Heart left ventricle (tissue), 13 donors: ENCODE results near the gene CAMKMT.

Experiments used
- CTCF ChIP-seq, 12 donors: fragments of 200-600 bp; sonication (generic) in 4 of 12; IDR thresholded peaks; one replicate each; pipeline versions ENCODE4 v1.5.0 to v1.8.0; 2018 to 2022; ENCODE audit warnings: antibody characterized with exemption in 12 of 12, mild to moderate bottlenecking in 5 of 12
- POLR2A ChIP-seq, 2 donors: fragments of 450-650 bp; IDR thresholded peaks; one replicate each; pipeline ENCODE4 v1.6.1; 2017; ENCODE audit warnings: antibody characterized with exemption in 2 of 2, mild to moderate bottlenecking in 2 of 2, moderate library complexity in 2 of 2
- donor health status: ischemic (EF 13 %, LVEDD 7.1; RV severe dilation, severe dysfunction).
- donor health status: DM: no; HTN: yes; CAD: no.
- donor health status: DM: no; HTN: no; CAD: no.
- donor health status: ischemic (EF 25% LVEDD 6.9; RV normal size, moderate dysfunction).
- donor health status: ischemic (EF 25% LVEDD 5.7; RV mildly dilated, moderate dysfunction).
- donor health status: ischemic (EF 35%, LVEDD 5.7; RV mildly dilated, moderate dysfunction).
- donor health status: nonischemic (EF 11% LVEDD 7.7; RV severe dilation, severe dysfunction).
- donor health status: DM: yes; HTN: yes; CAD: no.
- donor health status: PGD.
- donor health status: ischemic (EF 29% LVEDD 5.4; RV normal size, mild dysfunction).
- donor health status: nonischemic (EF 23%, LVEDD 6.1; RV moderate dilation, normal function).

- TF ChIP-seq CTCF (IDR thresholded peaks at IDR 0.05) (no peak), POLR2A (IDR thresholded peaks at IDR 0.05) (no peak)
Observed at GRCh38 chr2:44706681-44707553, 345.2 kb downstream of the CAMKMT start.
